Ishikawa (cell line): ENCODE results near the gene EXOC6.
A peak's percentile ranks its signal among the peaks of the same experiment; 100 is the strongest.

Source experiments
- CEBPB ChIP-seq: IDR thresholded peaks from 2 replicates; pipeline ENCODE4 v1.6.1; 2012
- CREB1 ChIP-seq: IDR thresholded peaks from 2 replicates; pipeline ENCODE4 v1.6.1; 2012; ENCODE audit warnings: low read depth
- EGR1 ChIP-seq: IDR thresholded peaks from 2 replicates; pipeline ENCODE4 v1.6.1; 2012
- EP300 ChIP-seq: IDR thresholded peaks from 2 replicates; pipeline ENCODE4 v1.6.1; 2012; ENCODE audit warnings: borderline replicate concordance
- MAX ChIP-seq: IDR thresholded peaks from 2 replicates; pipeline ENCODE4 v1.6.1; 2012
- NFIC ChIP-seq: IDR thresholded peaks from 2 replicates; pipeline ENCODE4 v1.6.1; 2012
- RAD21 ChIP-seq: IDR thresholded peaks from 2 replicates; pipeline ENCODE4 v1.6.1; 2012; ENCODE audit warnings: low read depth
- TAF1 ChIP-seq: IDR thresholded peaks from 2 replicates; pipeline ENCODE4 v1.6.1; 2012; ENCODE audit warnings: low read depth, mild to moderate bottlenecking
- YY1 ChIP-seq: IDR thresholded peaks from 2 replicates; pipeline ENCODE4 v1.6.1; 2012; ENCODE audit warnings: low read depth
- ZBTB7A ChIP-seq: IDR thresholded peaks from 2 replicates; pipeline ENCODE4 v1.6.1; 2012; ENCODE audit warnings: low read depth

- no peak for TF ChIP-seq TAF1
- TF ChIP-seq RAD21: peak; percentile 18; the same call in 1 of the 2 replicates
- no peak for TF ChIP-seq EP300
- TF ChIP-seq CREB1: no peak
- TF ChIP-seq MAX: peak; percentile 32; the same call in 1 of the 2 replicates
- TF ChIP-seq CEBPB: no peak
- TF ChIP-seq EGR1: no peak
- no peak for TF ChIP-seq YY1
- TF ChIP-seq NFIC: no peak
- TF ChIP-seq ZBTB7A: peak; percentile 54; the same call in 1 of the 2 replicates
Observed at GRCh38 chr10:93071674-93072224, 223.4 kb downstream of the EXOC6 start.
